ENCODE measurements around the gene MAVS.

Gene MAVS

GRCh38 chr20:3800878-3801260 lies 45.8 kb upstream of the MAVS start:
- H3K27ac ChIP-seq (ENCODE audit: low read depth, low read length) = no peak overlapping the region

GRCh38 chr20:3801299-3801698 lies 45.3 kb upstream of the MAVS start:
- Histone ChIP-seq H3K4me3 (ENCODE audit: insufficient read depth, low read length, poor library complexity, severe bottlenecking) (no peak overlapping the region), H3K9me3 (ENCODE audit: insufficient read depth, low read length) (no peaks in the 10 kb centered on the region), H3F3A (ENCODE audit: insufficient read depth) (no peaks in the 10 kb centered on the region), H2AFZ (ENCODE audit: low read depth, low read length, severe bottlenecking) (no peak overlapping the region), H3K27ac (ENCODE audit: low read depth, low read length) (no peak overlapping the region), H3K9me2 (replicated peaks; ENCODE audit: insufficient read depth, low read length) (no peaks in the 10 kb centered on the region), H3K36me3 (ENCODE audit: low read length) (no peaks in the 10 kb centered on the region), H3K79me2 (ENCODE audit: insufficient read depth, low read length) (peaks cover 12% of the 10 kb centered on the region), H3K9ac (ENCODE audit: low read length) (no peak overlapping the region), H3K4me2 (ENCODE audit: low read depth, low read length, poor library complexity, severe bottlenecking) (no peak overlapping the region), H4K20me1 (ENCODE audit: low read depth, low read length) (no peaks in the 10 kb centered on the region), H3K27me3 (ENCODE audit: low read length) (no peaks in the 10 kb centered on the region)
- no peak for TF ChIP-seq CTCF (IDR thresholded peaks at IDR 0.05; ENCODE audit: insufficient read depth, low read length, poor library complexity, severe bottlenecking)
- no peak for TF ChIP-seq EZH2phosphoT487 (conservative IDR thresholded peaks at IDR 0.05; ENCODE audit: low read length)

More at GRCh38 chr20:3800878-3801260, 45.8 kb upstream of the MAVS start:
- H3K79me2 ChIP-seq (ENCODE audit: insufficient read depth, low read length) = peaks cover 12% of the 10 kb centered on the region
- no peak overlapping the region for H2AFZ ChIP-seq (ENCODE audit: low read depth, low read length, severe bottlenecking)
- no peaks in the 10 kb centered on the region for H3K36me3 ChIP-seq (ENCODE audit: low read length)
- H3K9me3 ChIP-seq (ENCODE audit: insufficient read depth, low read length) = no peaks in the 10 kb centered on the region
- no peak overlapping the region for H3K4me2 ChIP-seq (ENCODE audit: low read depth, low read length, poor library complexity, severe bottlenecking)
- no peaks in the 10 kb centered on the region for H3F3A ChIP-seq (ENCODE audit: insufficient read depth)
- H3K27me3 ChIP-seq (ENCODE audit: low read length) = no peaks in the 10 kb centered on the region
- TF ChIP-seq EZH2phosphoT487 (conservative IDR thresholded peaks at IDR 0.05; ENCODE audit: low read length) (no peak), CTCF (IDR thresholded peaks at IDR 0.05; ENCODE audit: insufficient read depth, low read length, poor library complexity, severe bottlenecking) (no peak)
- no peaks in the 10 kb centered on the region for H4K20me1 ChIP-seq (ENCODE audit: low read depth, low read length)
- H3K9ac ChIP-seq (ENCODE audit: low read length) = no peak overlapping the region
- H3K9me2 ChIP-seq (replicated peaks; ENCODE audit: insufficient read depth, low read length) = no peaks in the 10 kb centered on the region
- no peak overlapping the region for H3K4me3 ChIP-seq (ENCODE audit: insufficient read depth, low read length, poor library complexity, severe bottlenecking)

- no peaks in the 10 kb centered on the region for H3K9me2 ChIP-seq (replicated peaks; ENCODE audit: insufficient read depth, low read length)
- H3K27ac ChIP-seq (ENCODE audit: low read depth, low read length) = no peak overlapping the region
- H2AFZ ChIP-seq (ENCODE audit: low read depth, low read length, severe bottlenecking) = no peak overlapping the region
- no peak overlapping the region for H3K4me2 ChIP-seq (ENCODE audit: low read depth, low read length, poor library complexity, severe bottlenecking)
- peaks cover 7% of the 10 kb centered on the region for H3K79me2 ChIP-seq (ENCODE audit: insufficient read depth, low read length)
- H4K20me1 ChIP-seq (ENCODE audit: low read depth, low read length) = no peaks in the 10 kb centered on the region
- H3K9ac ChIP-seq (ENCODE audit: low read length) = no peak overlapping the region
- TF ChIP-seq EZH2phosphoT487 (conservative IDR thresholded peaks at IDR 0.05; ENCODE audit: low read length) (no peak), CTCF (IDR thresholded peaks at IDR 0.05; ENCODE audit: insufficient read depth, low read length, poor library complexity, severe bottlenecking) (no peak)
- H3K4me3 ChIP-seq (ENCODE audit: insufficient read depth, low read length, poor library complexity, severe bottlenecking) = no peak overlapping the region
- no peaks in the 10 kb centered on the region for H3K27me3 ChIP-seq (ENCODE audit: low read length)
- no peaks in the 10 kb centered on the region for H3K9me3 ChIP-seq (ENCODE audit: insufficient read depth, low read length)
- H3K36me3 ChIP-seq (ENCODE audit: low read length) = no peaks in the 10 kb centered on the region
- H3F3A ChIP-seq (ENCODE audit: insufficient read depth) = peaks cover 2% of the 10 kb centered on the region; the same call in 1 of the 2 replicates
Observed at GRCh38 chr20:3801846-3802245, 44.8 kb upstream of the MAVS start.
